ENCODE data around the gene NHERF2. TPM values are rescaled to one million over a fixed set of nuclear protein-coding genes. Genes with fewer than 3 reads are reported as not detected.

Gene NHERF2
- total and polyA plus RNA-seq, 9 of the 15 experiments (the other 6 are each of a cell fraction or from before 2014, with no cell fraction given), result 0.15 to 42.0 (median 12.5) TPM

GRCh38 chr16:2074071-2074470 is 47.4 kb downstream of the NHERF2 start (continued):
- TF ChIP-seq ZNF592 (IDR thresholded peaks at IDR 0.05), result no peak
- TF ChIP-seq FOXA3 (CRISPR knock-in tag; conservative IDR thresholded peaks at IDR 0.05 in 1 of 2, IDR thresholded peaks at IDR 0.05 in 1 of 2), result no peak
- TF ChIP-seq ZNF668 (CRISPR knock-in tag; IDR thresholded peaks at IDR 0.05), result no peak
- TF ChIP-seq MECOM (CRISPR knock-in tag; IDR thresholded peaks at IDR 0.05), result no peak
- TF ChIP-seq MCM7 (IDR thresholded peaks at IDR 0.05), result no peak
- TF ChIP-seq SLC30A9 (CRISPR knock-in tag; IDR thresholded peaks at IDR 0.05), result no peak
- TF ChIP-seq IRF9 (tag; IDR thresholded peaks at IDR 0.05), result no peak
- TF ChIP-seq TEAD4 (IDR thresholded peaks at IDR 0.05; ENCODE audit: low read length), result no peak
- TF ChIP-seq TEAD4 (CRISPR knock-in tag; IDR thresholded peaks at IDR 0.05; ENCODE audit: borderline replicate concordance), result no peak
- no peak for TF ChIP-seq ZNF551 (CRISPR knock-in tag; IDR thresholded peaks at IDR 0.05)
- TF ChIP-seq ZMIZ1 (IDR thresholded peaks at IDR 0.05; ENCODE audit: low read depth in 2 of 2, low read length in 2 of 2), result no peak
- TF ChIP-seq ILF3 (IDR thresholded peaks at IDR 0.05; ENCODE audit: borderline replicate concordance), result no peak
- no peak for TF ChIP-seq SMC3 (conservative IDR thresholded peaks at IDR 0.05; ENCODE audit: insufficient read depth, low read depth, low read length)
- no peak for TF ChIP-seq CBFA2T3 (IDR thresholded peaks at IDR 0.05)
- TF ChIP-seq THAP12 (CRISPR knock-in tag; IDR thresholded peaks at IDR 0.05), result no peak

Data from K562 (cell line).